ENCODE data around the gene NRXN3. TPM values are rescaled to one million over a fixed set of nuclear protein-coding genes. Genes with fewer than 3 reads are reported as not detected.

NRXN3 gene
- total RNA-seq, 1 experiment from 2014 or later: not detected

GRCh38 chr14:78700236-78700635 is 530.1 kb downstream of the NRXN3 start:
- no peak overlapping the region for H3K4me3 Mint-ChIP-seq (ENCODE audit: low read depth, unreplicated experiment)
- BruUV-seq (replicated peaks): no TSS peak
- intact Hi-C loops (cut with micrococcal nuclease; ENCODE audit: unreplicated experiment): loop anchor here (2.0 kb wide), 1 partner anchor 137 kb away; no protein-coding TSS in a partner anchor
- no peaks in the 10 kb centered on the region for H3K9me3 Mint-ChIP-seq (ENCODE audit: low read depth, unreplicated experiment)
- no peak for DNase-seq
- H3K4me1 Mint-ChIP-seq (ENCODE audit: low read depth, unreplicated experiment): no peaks in the 10 kb centered on the region
- H3K27ac Mint-ChIP-seq (ENCODE audit: unreplicated experiment): no peak overlapping the region
- no peak for TF ChIP-seq CTCF (IDR thresholded peaks at IDR 0.05; ENCODE audit: unreplicated experiment)
- CTCF ChIA-PET: interaction anchor here (0.9 to 2.1 kb wide), 5 partner anchors 9 to 139 kb away, joined by 4 to 6 read pairs (median 4); no protein-coding TSS in a partner anchor
- H3K36me3 Mint-ChIP-seq (ENCODE audit: insufficient read depth, unreplicated experiment): no peaks in the 10 kb centered on the region
- H3K27me3 Mint-ChIP-seq (ENCODE audit: unreplicated experiment): peaks cover 17% of the 10 kb centered on the region

- Mint-ChIP-seq H3K4me1 (ENCODE audit: low read depth, unreplicated experiment) (peaks cover 9% of the 10 kb centered on the region), H3K27ac (ENCODE audit: unreplicated experiment) (no peak overlapping the region), H3K36me3 (ENCODE audit: insufficient read depth, unreplicated experiment) (no peaks in the 10 kb centered on the region), H3K9me3 (ENCODE audit: low read depth, unreplicated experiment) (no peaks in the 10 kb centered on the region), H3K27me3 (ENCODE audit: unreplicated experiment) (peaks cover 13% of the 10 kb centered on the region), H3K4me3 (ENCODE audit: low read depth, unreplicated experiment) (no peak overlapping the region)
- TF ChIP-seq CTCF (IDR thresholded peaks at IDR 0.05; ENCODE audit: unreplicated experiment): no peak
- intact Hi-C loops (cut with micrococcal nuclease; ENCODE audit: unreplicated experiment): loop anchor here (2.0 kb wide), 1 partner anchor 136 kb away; no protein-coding TSS in a partner anchor
- CTCF ChIA-PET: interaction anchor here (0.9 to 2.1 kb wide), 2 partner anchors 57 to 135 kb away, joined by 5 to 6 read pairs; no protein-coding TSS in a partner anchor
- no TSS peak for BruUV-seq (replicated peaks)
- DNase-seq: no peak
Measured at GRCh38 chr14:78701246-78701645, 531.1 kb downstream of the NRXN3 start.

GRCh38 chr14:78704965-78705364 is 534.8 kb downstream of the NRXN3 start:
- Mint-ChIP-seq H3K27me3 (ENCODE audit: unreplicated experiment) (peaks cover 34% of the 10 kb centered on the region), H3K36me3 (ENCODE audit: insufficient read depth, unreplicated experiment) (no peaks in the 10 kb centered on the region), H3K27ac (ENCODE audit: unreplicated experiment) (no peak overlapping the region), H3K4me1 (ENCODE audit: low read depth, unreplicated experiment) (peaks cover 9% of the 10 kb centered on the region), H3K4me3 (ENCODE audit: low read depth, unreplicated experiment) (no peak overlapping the region), H3K9me3 (ENCODE audit: low read depth, unreplicated experiment) (peaks cover 3% of the 10 kb centered on the region)
- CTCF ChIA-PET: no interaction called here
- intact Hi-C loops (cut with micrococcal nuclease; ENCODE audit: unreplicated experiment): no loop called here
- no TSS peak for BruUV-seq (replicated peaks)
- no peak for TF ChIP-seq CTCF (IDR thresholded peaks at IDR 0.05; ENCODE audit: unreplicated experiment)
- DNase-seq: no peak

GRCh38 chr14:78705989-78706388 is 535.8 kb downstream of the NRXN3 start:
- CTCF ChIA-PET: no interaction called here
- Mint-ChIP-seq H3K36me3 (ENCODE audit: insufficient read depth, unreplicated experiment) (no peaks in the 10 kb centered on the region), H3K27me3 (ENCODE audit: unreplicated experiment) (peaks cover 39% of the 10 kb centered on the region), H3K9me3 (ENCODE audit: low read depth, unreplicated experiment) (peaks cover 3% of the 10 kb centered on the region), H3K27ac (ENCODE audit: unreplicated experiment) (peak overlapping the region; percentile 47), H3K4me1 (ENCODE audit: low read depth, unreplicated experiment) (peaks cover 9% of the 10 kb centered on the region), H3K4me3 (ENCODE audit: low read depth, unreplicated experiment) (no peak overlapping the region)
- DNase-seq: no peak
- intact Hi-C loops (cut with micrococcal nuclease; ENCODE audit: unreplicated experiment): no loop called here
- TF ChIP-seq CTCF (IDR thresholded peaks at IDR 0.05; ENCODE audit: unreplicated experiment): no peak
- BruUV-seq (replicated peaks): no TSS peak
